Calu3 (cell line): ENCODE measurements around the gene DDX60. TPM values are rescaled to one million over a fixed set of nuclear protein-coding genes. Genes with fewer than 3 reads are reported as not detected.
"Not testable (repeated sequence)": the region's sequence is repeated elsewhere in the genome, so short reads cannot be mapped to it uniquely, and the experiment has no call there.

Experiments used
- BruUV-seq: library from RNA; stranded (reverse); fragments of 400-500 nt; replicated peaks from 2 replicates; lab custom pipeline; 2021; lab: Mats Ljungman, UMichigan
- CTCF ChIA-PET: fragments of 300-600 bp; sonication (Branson Sonifier 250); formaldehyde crosslinking; loops from one replicate; lab custom pipeline; 2022; ENCODE audit warnings: antibody characterized with exemption; lab: Charles Lee
- DNase-seq: peaks from one replicate; pipeline ENCODE4 v3.0.0; 2022
- H3K27ac Mint-ChIP-seq: one replicate; pipeline ENCODE4 v1.8.0; 2022; ENCODE audit warnings: mixed read lengths; ENCODE audit not compliant: unreplicated experiment
- H3K27me3 Mint-ChIP-seq: one replicate; pipeline ENCODE4 v1.8.0; 2022; ENCODE audit warnings: mixed read lengths; ENCODE audit not compliant: unreplicated experiment
- H3K36me3 Mint-ChIP-seq: one replicate; pipeline ENCODE4 v1.8.0; 2022; ENCODE audit warnings: mild to moderate bottlenecking, moderate library complexity, mixed read lengths; ENCODE audit not compliant: insufficient read depth, unreplicated experiment
- H3K4me1 Mint-ChIP-seq: one replicate; pipeline ENCODE4 v1.8.0; 2022; ENCODE audit warnings: mild to moderate bottlenecking, low read depth, mixed read lengths; ENCODE audit not compliant: unreplicated experiment
- H3K4me3 Mint-ChIP-seq: one replicate; pipeline ENCODE4 v1.8.0; 2022; ENCODE audit warnings: mild to moderate bottlenecking, low read depth, moderate library complexity, mixed read lengths; ENCODE audit not compliant: unreplicated experiment
- H3K9me3 Mint-ChIP-seq: one replicate; pipeline ENCODE4 v1.8.0; 2022; ENCODE audit warnings: low read depth, mixed read lengths; ENCODE audit not compliant: unreplicated experiment
- CTCF ChIP-seq: fragments of 200-600 bp; IDR thresholded peaks from one replicate; pipeline ENCODE4 v1.8.0; 2022; ENCODE audit warnings: antibody characterized with exemption; ENCODE audit not compliant: unreplicated experiment
- intact Hi-C: fragments of 100-400 bp; cut with micrococcal nuclease; formaldehyde crosslinking; loops from one replicate; pipeline ENCODE4 v1.10.0; 2022; ENCODE audit not compliant: unreplicated experiment
- total RNA-seq: library from RNA; stranded (reverse); gene quantifications from 2 replicates; pipeline ENCODE4 v1.2.3, GENCODE V29; 2022

Gene DDX60
- total RNA-seq, 1 experiment from 2014 or later: 66.5 TPM

DNA sequence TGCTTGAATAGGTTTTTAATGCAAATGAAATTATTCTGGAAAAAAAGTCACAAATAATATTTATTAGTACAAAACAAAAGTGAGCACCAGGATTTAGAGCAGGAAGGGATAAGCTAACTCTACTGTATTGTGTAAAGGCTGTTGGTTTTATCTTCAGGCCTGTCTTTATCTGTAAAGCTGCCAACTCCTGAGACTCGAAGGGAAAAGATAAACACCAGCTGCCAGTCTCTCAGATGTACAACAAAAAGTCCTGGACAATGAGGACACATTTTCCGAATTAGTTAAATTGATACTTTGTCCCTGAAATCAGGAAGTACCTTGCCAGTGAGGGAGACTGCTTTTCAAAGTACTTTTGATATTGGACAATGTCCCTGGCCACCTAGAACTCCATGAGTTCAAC, 8.8 kb downstream of the DDX60 start:
- Mint-ChIP-seq H3K4me3 (no peak overlapping the region), H3K27me3 (no peaks in the 10 kb centered on the region), H3K9me3 (no peaks in the 10 kb centered on the region), H3K36me3 (peaks cover 5% of the 10 kb centered on the region), H3K4me1 (no peaks in the 10 kb centered on the region), H3K27ac (no peak overlapping the region)
- intact Hi-C loops: no loop called here
- no TSS peak for BruUV-seq
- TF ChIP-seq CTCF: no peak
- CTCF ChIA-PET: no interaction called here
- DNase-seq: no peak

DNA sequence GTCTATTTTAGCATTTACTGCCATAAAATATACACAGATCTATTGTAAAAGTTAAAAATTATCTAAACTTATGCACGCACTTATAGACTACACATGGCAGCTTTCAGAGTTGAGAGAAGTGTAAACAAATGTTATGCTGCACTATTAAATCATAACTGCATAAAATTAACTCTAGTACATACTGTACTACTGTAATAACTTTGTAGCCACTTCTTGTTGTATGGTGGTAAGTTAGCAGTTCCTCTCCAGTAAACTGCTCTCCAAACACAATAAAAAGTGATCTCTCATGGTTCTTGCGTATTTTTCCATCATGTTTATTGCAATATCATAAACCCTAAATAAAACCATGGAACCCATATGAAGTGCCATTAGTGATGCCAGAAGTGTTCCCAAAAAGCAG, 9.6 kb downstream of the DDX60 start:
- BruUV-seq: no TSS peak
- intact Hi-C loops: no loop called here
- H3K4me1 Mint-ChIP-seq: no peaks in the 10 kb centered on the region
- no peaks in the 10 kb centered on the region for H3K27me3 Mint-ChIP-seq
- H3K27ac Mint-ChIP-seq: no peak overlapping the region
- CTCF ChIA-PET: no interaction called here
- H3K9me3 Mint-ChIP-seq: no peaks in the 10 kb centered on the region
- DNase-seq: no peak
- TF ChIP-seq CTCF: no peak
- H3K36me3 Mint-ChIP-seq: peaks cover 5% of the 10 kb centered on the region
- H3K4me3 Mint-ChIP-seq: no peak overlapping the region

- CTCF ChIA-PET: no interaction called here
- no peaks in the 10 kb centered on the region for H3K9me3 Mint-ChIP-seq
- H3K27me3 Mint-ChIP-seq: no peaks in the 10 kb centered on the region
- H3K4me1 Mint-ChIP-seq: no peaks in the 10 kb centered on the region
- no TSS peak for BruUV-seq
- TF ChIP-seq CTCF: no peak
- H3K4me3 Mint-ChIP-seq: no peak overlapping the region
- peaks cover 10% of the 10 kb centered on the region for H3K36me3 Mint-ChIP-seq
- DNase-seq: no peak
- intact Hi-C loops: no loop called here
- no peak overlapping the region for H3K27ac Mint-ChIP-seq
Measured at GRCh38 chr4:168306476-168306875, 12.1 kb downstream of the DDX60 start.

GRCh38 chr4:168304744-168305459, 13.7 kb downstream of the DDX60 start:
- intact Hi-C loops: no loop called here
- Mint-ChIP-seq H3K27me3 (no peaks in the 10 kb centered on the region), H3K36me3 (peaks cover 10% of the 10 kb centered on the region), H3K4me1 (no peaks in the 10 kb centered on the region), H3K4me3 (no peak overlapping the region), H3K9me3 (no peaks in the 10 kb centered on the region), H3K27ac (no peak overlapping the region)
- no peak for DNase-seq
- no TSS peak for BruUV-seq
- no peak for TF ChIP-seq CTCF
- CTCF ChIA-PET: no interaction called here

DNA sequence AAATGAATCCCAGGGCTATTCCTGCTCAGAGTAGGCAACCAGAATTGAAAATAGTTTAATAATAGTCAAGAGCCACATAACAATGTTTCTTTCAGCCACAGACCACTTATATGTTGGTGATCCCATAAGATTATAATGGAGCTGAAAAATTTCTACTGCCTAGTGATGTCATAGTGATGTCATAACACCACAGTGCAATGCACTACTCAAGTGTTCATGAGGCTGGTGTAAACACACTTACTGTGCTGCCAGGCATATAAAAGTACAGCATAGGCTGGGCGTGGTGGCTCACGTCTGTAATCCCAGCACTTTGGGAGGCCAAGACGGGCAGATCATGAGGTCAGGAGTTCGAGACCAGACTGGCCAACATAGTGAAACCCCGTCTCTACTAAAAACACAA, 15.1 kb downstream of the DDX60 start:
- DNase-seq, H3K27me3 Mint-ChIP-seq, H3K4me3 Mint-ChIP-seq, H3K4me1 Mint-ChIP-seq, H3K27ac Mint-ChIP-seq, CTCF ChIA-PET, H3K9me3 Mint-ChIP-seq, intact Hi-C loops, BruUV-seq, H3K36me3 Mint-ChIP-seq: not testable (repeated sequence)
